AG04450 (cell line): ENCODE measurements around the gene METTL26. TPM values are rescaled to one million over a fixed set of nuclear protein-coding genes. Genes with fewer than 3 reads are reported as not detected.

Source experiments
- CTCF ChIA-PET: fragments of 300-600, 350-600 bp; formaldehyde crosslinking; extraction: SDS; loops from one replicate; lab custom pipeline; 2022; ENCODE audit warnings: antibody characterized with exemption, inconsistent platforms; lab: Charles Lee
- POLR2A ChIA-PET: fragments of 350-600 bp; formaldehyde crosslinking; extraction: SDS; loops from one replicate; lab custom pipeline; 2021; ENCODE audit warnings: antibody characterized with exemption, inconsistent platforms; lab: Yijun Ruan, JAX
- DNase-seq: peaks from one replicate; pipeline ENCODE4 v3.0.0-alpha.2; 2011; ENCODE audit warnings: low read depth, low spot score
- H3K27ac ChIP-seq: one replicate; pipeline ENCODE4 v1.5.1; 2012; ENCODE audit warnings: low read depth, low read length, control low read depth
- H3K27me3 ChIP-seq: one replicate; pipeline ENCODE4 v1.6.0; 2012; ENCODE audit warnings: low read length; ENCODE audit not compliant: control insufficient read depth, insufficient read depth
- H3K4me3 ChIP-seq: 2 replicates; pipeline ENCODE4 v1.5.1; 2011; ENCODE audit warnings: mild to moderate bottlenecking, low read depth, low read length, control low read depth
- H3K9me3 ChIP-seq: 2 replicates; pipeline ENCODE4 v1.5.1; 2012; ENCODE audit warnings: low read length; ENCODE audit not compliant: control insufficient read depth, insufficient read depth
- polyA plus RNA-seq: library from polyadenylated mRNA; depleted of rRNA; stranded (reverse); fragments of >200 nt; gene quantifications from 2 replicates; pipeline ENCODE4 v1.2.3, GENCODE V29; 2011
- TF ChIP-seq, protein P1 (sequence below): IDR thresholded peaks from 2 replicates; pipeline ENCODE4 v1.5.1; 2011; ENCODE audit warnings: low read depth, low read length, control low read depth, inconsistent platforms

Gene METTL26
- polyA plus RNA-seq, 1 experiment = 58.3 TPM

- DNase-seq = no peak
- CTCF ChIA-PET = interaction anchor here (0.6 to 1.9 kb wide), 5 partner anchors 9 to 100 kb away, joined by 4 to 5 read pairs (median 4); partner anchors contain the start of gene RHBDL1
- Histone ChIP-seq H3K4me3 (no peak overlapping the region), H3K27ac (no peak overlapping the region), H3K27me3 (no peaks in the 10 kb centered on the region), H3K9me3 (no peaks in the 10 kb centered on the region; the same call in 1 of the 2 replicates)
- TF ChIP-seq, protein P1, sequence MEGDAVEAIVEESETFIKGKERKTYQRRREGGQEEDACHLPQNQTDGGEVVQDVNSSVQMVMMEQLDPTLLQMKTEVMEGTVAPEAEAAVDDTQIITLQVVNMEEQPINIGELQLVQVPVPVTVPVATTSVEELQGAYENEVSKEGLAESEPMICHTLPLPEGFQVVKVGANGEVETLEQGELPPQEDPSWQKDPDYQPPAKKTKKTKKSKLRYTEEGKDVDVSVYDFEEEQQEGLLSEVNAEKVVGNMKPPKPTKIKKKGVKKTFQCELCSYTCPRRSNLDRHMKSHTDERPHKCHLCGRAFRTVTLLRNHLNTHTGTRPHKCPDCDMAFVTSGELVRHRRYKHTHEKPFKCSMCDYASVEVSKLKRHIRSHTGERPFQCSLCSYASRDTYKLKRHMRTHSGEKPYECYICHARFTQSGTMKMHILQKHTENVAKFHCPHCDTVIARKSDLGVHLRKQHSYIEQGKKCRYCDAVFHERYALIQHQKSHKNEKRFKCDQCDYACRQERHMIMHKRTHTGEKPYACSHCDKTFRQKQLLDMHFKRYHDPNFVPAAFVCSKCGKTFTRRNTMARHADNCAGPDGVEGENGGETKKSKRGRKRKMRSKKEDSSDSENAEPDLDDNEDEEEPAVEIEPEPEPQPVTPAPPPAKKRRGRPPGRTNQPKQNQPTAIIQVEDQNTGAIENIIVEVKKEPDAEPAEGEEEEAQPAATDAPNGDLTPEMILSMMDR = no peak
- POLR2A ChIA-PET = interaction anchor here (0.6 to 1.5 kb wide), 3 partner anchors 9 to 89 kb away, joined by 3 to 4 read pairs (median 4); partner anchors contain the start of gene STUB1
Measured at GRCh38 chr16:667113-667779, 31.1 kb upstream of the METTL26 start.

GRCh38 chr16:666572-666971 lies 30.5 kb upstream of the METTL26 start:
- ChIA-PET CTCF (interaction anchor here (1.9 kb wide), 1 partner anchor 15 kb away, joined by 5 read pairs; no protein-coding TSS in a partner anchor), POLR2A (interaction anchor here (1.5 kb wide), 1 partner anchor 14 kb away, joined by 4 read pairs; the partner anchor contains the start of gene STUB1)
- no peak overlapping the region for H3K27ac ChIP-seq
- H3K27me3 ChIP-seq = no peaks in the 10 kb centered on the region
- no peak for DNase-seq
- no peaks in the 10 kb centered on the region; the same call in 1 of the 2 replicates for H3K9me3 ChIP-seq
- TF ChIP-seq, protein P1 = no peak
- no peak overlapping the region for H3K4me3 ChIP-seq

GRCh38 chr16:662597-662996 lies 26.5 kb upstream of the METTL26 start:
- Histone ChIP-seq H3K27me3 (no peaks in the 10 kb centered on the region), H3K9me3 (no peaks in the 10 kb centered on the region; the same call in 1 of the 2 replicates), H3K27ac (no peak overlapping the region), H3K4me3 (no peak overlapping the region)
- DNase-seq = no peak
- TF ChIP-seq, protein P1 = no peak
- POLR2A ChIA-PET = no interaction called here
- CTCF ChIA-PET = no interaction called here

- Histone ChIP-seq H3K9me3 (no peaks in the 10 kb centered on the region; the same call in 1 of the 2 replicates), H3K27ac (no peak overlapping the region), H3K4me3 (no peak overlapping the region), H3K27me3 (no peaks in the 10 kb centered on the region)
- TF ChIP-seq, protein P1 = no peak
- no peak for DNase-seq
- ChIA-PET POLR2A (no interaction called here), CTCF (no interaction called here)
Measured at GRCh38 chr16:662095-662494, 26.0 kb upstream of the METTL26 start.

DNA sequence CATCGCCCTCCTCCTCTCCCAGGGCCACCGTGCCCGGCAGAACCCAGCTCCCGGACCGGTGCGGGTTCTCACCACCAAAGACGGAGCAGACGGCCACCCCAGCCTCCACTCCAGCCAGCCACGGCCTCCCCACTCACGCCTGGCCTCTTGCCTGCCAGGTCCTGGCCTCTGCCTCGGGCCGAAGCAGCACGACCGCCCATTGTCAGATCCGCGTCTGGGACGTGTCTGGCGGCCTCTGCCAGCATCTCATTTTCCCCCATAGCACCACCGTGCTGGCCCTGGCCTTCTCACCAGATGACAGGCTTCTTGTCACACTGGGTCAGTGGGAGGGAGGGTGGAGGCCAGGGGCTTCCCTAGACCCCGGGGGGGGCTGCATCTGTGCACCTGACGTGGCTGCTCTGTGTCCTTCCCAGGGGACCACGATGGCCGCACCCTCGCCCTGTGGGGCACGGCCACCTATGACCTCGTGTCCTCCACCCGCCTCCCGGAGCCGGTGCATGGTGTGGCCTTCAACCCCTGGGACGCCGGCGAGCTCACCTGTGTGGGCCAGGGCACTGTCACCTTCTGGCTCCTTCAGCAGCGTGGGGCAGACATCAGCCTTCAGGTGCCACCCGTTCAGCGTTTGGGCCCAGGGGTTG lies 25.2 kb upstream of the METTL26 start:
- Histone ChIP-seq H3K27me3 (no peaks in the 10 kb centered on the region), H3K4me3 (no peak overlapping the region), H3K27ac (peak overlapping the region; percentile 11), H3K9me3 (no peaks in the 10 kb centered on the region; the same call in 1 of the 2 replicates)
- ChIA-PET CTCF (interaction anchor here (1.0 kb wide), 1 partner anchor 15 kb away, joined by 3 read pairs; no protein-coding TSS in a partner anchor), POLR2A (interaction anchor here (0.7 kb wide), 2 partner anchors 46 to 73 kb away, joined by 3 read pairs; no protein-coding TSS in a partner anchor)
- DNase-seq = no peak
- TF ChIP-seq, protein P1 = peak; percentile 5; the same call in 1 of the 2 replicates
